H54 (cell line): ENCODE results near the gene SRCIN1.
A peak's percentile ranks its signal among the peaks of the same experiment; 100 is the strongest.

Experiments used
- DNase-seq: peaks from one replicate; pipeline ENCODE4 v3.0.0; 2011; ENCODE audit warnings: low spot score, mixed read lengths; ENCODE audit not compliant: insufficient read length
- FAIRE-seq: peaks from 3 replicates; lab custom pipeline; 2011; peaks lifted over from hg19 to GRCh38; lab: Jason Lieb, UNC
- POLR2A ChIP-seq: IDR thresholded peaks from 2 replicates; pipeline ENCODE4 v1.6.1; 2011; ENCODE audit warnings: low read depth, mild to moderate bottlenecking, low read length

Gene SRCIN1

DNA sequence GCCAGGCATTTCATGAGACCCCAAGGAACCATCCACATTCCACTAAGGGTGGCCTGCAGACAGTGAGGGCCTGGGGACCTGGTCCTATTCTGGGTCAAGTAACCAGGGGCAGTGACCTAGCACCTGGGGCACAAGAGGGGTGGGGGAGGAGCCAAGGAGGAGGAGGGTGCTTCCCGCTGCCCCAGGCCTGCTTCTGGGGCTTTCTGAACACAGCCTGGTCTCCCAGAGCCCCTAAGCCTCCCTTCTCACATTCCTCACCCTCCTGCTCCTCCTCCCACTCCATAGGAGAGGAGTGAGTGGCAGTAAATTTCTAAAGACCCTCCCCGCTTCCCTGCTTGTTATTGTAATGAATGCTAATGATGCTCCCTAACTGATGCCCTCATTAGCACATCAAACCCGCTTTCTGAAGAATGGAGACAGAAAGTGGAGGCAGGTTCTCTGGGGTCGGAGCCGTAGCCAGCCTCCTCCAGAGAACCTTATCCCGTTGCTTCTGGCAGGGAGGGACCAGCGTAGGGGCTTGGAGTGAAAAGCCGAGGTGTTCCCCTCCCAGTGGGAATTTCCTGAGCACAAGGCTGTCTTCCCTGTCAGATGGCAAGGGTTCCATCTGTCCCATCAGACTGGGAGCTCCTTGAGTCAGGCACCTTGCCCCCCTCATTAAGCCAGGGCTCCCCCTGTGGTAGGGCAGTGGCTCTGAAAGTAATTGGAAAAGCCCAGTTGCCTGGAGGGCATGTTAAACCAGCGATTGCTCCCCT lies 3.7 kb upstream of the SRCIN1 start:
- no peak for FAIRE-seq
- no peak for TF ChIP-seq POLR2A
- no peak for DNase-seq

GRCh38 chr17:38608648-38609047 lies 2.9 kb upstream of the SRCIN1 start:
- no peak for DNase-seq
- no peak for TF ChIP-seq POLR2A
- no peak for FAIRE-seq

DNA sequence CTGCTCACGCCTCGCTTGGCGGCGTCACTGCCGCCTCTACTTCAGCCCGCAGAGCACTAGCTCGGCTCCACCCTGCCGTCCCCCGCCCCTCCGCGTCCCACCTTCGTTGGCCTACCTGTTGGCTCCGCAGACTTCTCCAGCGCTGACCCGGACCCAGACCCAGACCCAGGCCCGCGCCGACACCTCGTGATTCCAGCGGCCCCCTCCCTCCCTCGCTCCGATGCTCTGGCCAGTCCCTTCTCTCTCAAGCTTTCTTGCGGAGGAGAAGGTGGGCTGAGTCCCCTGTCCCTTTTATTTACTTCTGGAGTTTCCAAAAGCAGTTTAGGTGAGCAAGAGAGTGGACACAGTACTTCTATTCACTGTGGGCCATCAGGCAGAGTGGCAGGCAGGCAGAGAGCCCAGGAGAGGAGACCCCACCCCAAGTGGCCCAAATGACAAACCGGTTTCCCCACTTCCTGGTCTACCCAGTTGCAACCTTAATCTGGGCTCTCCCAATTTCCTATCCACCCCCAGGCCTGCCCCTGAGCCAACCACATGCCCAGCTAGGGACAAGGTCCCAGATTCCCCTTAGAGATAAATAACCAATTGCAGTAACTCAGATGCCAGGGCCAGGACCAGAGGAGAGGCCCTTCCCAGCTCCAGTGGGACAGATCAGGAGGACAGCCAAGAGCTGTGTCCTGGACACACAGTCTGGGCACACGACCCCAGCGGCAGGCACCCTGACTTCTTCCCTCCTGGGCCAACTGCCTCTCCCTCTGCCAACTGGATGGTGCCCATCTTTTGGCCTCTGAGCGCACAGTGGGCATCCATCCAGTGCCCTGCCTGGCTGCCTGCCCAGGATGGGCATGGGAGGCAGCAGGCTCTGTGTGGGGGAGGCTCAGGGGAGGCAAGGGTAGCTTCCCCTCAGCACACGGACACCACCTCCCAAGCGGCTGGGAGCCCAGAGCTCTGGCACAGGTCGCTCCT lies 1.2 kb upstream of the SRCIN1 start:
- DNase-seq (no peak), FAIRE-seq (no peak)
- TF ChIP-seq POLR2A: no peak

- no peak for TF ChIP-seq POLR2A
- DNase-seq: peak; percentile 69
- no peak for FAIRE-seq
Observed at GRCh38 chr17:38605411-38605840, 326 bp downstream of the SRCIN1 start.

GRCh38 chr17:38604479-38605403 lies 1.0 kb downstream of the SRCIN1 start:
- no peak for DNase-seq
- no peak for FAIRE-seq
- TF ChIP-seq POLR2A: no peak

- no peak for FAIRE-seq
- DNase-seq: no peak
- TF ChIP-seq POLR2A: no peak
Observed at GRCh38 chr17:38603786-38604478, 1.8 kb downstream of the SRCIN1 start.

DNA sequence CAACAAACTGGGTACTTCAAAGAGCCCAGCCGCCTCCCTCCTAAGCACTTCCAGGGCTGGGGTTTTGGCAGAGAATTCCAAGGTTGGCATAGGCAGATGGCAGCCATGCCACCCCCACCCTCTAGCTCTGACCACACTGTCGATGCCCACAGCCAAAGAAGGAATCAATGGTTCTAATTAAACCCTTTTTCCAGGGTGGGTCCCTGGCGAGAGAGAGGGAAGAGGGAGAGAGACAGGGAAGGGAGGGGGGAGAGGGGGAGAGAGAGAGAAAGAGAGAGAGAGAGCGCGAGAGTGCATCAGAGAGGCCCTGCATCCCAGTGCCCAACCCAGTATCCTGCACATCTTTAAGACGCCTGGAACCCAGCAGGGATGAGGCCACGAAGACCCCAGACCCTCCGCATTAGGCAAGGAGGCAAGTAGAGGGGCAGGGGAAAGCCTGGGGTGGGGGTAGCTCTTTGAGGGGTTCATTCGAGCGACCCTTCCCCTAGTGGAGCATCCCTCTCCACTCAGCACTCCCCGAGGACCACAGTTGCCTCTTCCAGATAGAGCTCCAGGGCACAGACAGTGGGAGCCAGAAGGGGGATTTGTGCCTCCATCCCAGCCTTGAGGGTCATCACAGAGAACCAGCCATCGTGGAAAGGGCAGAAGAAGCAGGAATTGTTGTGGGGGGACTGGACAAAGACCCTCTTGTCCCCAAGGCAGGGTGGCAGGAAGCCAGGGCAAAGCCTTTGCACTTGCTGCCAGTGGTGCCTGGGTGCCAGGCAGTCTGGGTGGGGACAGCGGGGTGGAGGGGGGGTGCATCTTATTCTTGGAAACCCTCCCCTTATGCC lies 2.6 kb downstream of the SRCIN1 start:
- DNase-seq: no peak
- TF ChIP-seq POLR2A: no peak
- no peak for FAIRE-seq

- no peak for DNase-seq
- no peak for FAIRE-seq
Observed at GRCh38 chr17:38602453-38602852, 3.3 kb downstream of the SRCIN1 start.

GRCh38 chr17:38601539-38602351 lies 4.0 kb downstream of the SRCIN1 start:
- DNase-seq: no peak
- FAIRE-seq: no peak
- no peak for TF ChIP-seq POLR2A

More at GRCh38 chr17:38602453-38602852, 3.3 kb downstream of the SRCIN1 start:
- TF ChIP-seq POLR2A: no peak

DNA sequence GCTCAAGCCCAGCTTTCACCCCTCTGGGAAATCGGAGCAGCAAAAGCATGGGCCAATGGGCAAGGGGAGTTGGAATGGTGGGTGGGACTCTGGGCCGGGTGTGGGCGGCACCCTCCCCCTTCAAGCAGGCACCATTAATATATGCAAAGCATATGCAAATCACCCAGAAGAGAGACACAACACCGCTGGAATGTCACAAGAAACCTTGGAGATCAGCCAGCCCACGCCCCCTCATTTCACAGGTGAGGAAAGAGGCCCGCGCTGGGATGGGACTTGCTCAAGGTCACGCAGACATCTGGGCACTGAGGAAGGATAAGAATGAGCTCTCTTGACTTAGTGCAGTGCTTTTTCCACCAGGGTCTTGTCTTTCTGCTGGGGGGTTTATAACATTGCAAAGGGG lies 4.8 kb downstream of the SRCIN1 start:
- TF ChIP-seq POLR2A: no peak
- FAIRE-seq (no peak), DNase-seq (no peak)

DNA sequence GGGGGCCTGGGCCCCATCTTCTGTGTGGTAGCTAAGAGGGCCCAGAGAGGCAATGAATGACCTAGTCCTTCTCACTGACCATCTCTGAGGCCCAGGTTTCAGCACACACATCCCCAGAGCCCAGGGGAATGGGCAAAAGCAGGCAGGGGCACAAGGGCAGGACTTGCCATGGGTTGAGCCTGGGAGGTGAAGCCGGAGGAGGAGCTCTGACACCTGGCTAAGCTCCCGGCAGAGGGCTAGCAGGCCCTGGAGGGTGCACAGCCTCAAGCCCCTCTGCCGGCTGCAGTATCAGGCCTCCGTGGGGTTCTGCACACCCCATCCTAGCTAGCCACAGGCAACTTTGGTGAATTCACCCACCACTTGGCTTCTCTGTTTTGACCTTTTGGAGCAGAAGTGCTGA lies 5.3 kb downstream of the SRCIN1 start:
- FAIRE-seq (no peak), DNase-seq (no peak)
- no peak for TF ChIP-seq POLR2A
